ENCODE data around the gene PLPP4.
"Not testable (repeated sequence)": the region's sequence is repeated elsewhere in the genome, so short reads cannot be mapped to it uniquely, and the experiment has no call there.

PLPP4 gene

DNA sequence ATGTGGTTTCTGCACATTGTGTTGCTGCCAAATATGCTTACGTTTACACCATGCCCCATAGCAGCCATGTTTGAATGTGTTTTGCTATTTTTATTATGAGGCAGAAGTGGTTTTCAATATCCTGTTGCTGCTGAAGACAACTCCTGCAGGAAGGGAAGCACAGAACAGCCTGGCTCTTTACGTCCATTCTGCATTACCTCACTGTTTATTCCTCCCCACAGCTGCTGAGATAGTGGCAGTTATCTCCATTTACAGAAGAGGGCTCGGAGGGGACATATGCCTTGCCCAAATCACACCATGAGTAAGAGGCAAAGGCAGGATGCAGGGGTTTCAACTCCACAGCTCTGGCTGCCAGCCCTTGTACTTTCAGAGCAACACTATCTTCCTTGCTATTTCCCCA is 35.3 kb downstream of the PLPP4 start:
- DNase-seq: no peak

DNA sequence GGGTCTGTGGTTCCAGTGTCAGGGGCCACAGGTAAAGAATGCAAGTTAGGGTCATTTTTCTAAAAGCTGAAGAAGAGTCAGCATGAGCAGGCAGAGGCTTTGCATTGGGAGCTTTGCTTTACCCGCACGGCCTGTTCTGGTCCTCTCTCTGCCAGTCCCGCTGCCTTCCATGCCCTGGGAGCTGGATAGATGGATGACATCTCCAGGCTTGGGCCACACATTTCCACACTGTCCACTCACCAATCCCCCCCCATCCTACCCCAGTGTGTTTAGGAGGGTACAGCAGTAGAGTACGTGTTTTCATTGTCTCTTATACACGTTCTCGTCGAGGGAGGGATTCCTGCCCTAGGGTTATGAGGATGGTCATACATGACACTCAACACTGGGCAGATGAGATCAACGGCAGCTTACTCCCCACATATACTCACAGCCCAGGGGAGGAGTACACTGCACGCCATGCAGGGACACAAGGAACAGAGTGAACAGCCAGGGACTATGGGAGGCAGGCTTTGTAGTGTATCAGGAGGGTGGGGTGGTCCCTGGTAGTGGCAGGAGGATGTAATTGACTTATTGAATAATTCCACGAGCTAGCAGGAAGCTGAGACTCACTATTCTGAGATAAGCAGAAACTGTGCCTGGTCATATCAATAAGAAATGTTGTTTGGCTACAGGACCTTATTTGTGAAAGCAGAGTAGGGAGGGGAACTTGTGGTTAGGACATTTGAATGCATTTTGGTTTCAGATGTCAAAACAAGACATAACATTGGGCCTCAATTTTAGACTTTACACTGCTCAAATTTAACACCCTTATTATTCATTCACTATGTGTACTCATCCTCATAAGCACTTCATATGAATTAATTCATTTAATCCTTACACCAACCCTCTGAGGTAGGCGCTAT is 36.6 kb downstream of the PLPP4 start:
- no peak for DNase-seq

DNA sequence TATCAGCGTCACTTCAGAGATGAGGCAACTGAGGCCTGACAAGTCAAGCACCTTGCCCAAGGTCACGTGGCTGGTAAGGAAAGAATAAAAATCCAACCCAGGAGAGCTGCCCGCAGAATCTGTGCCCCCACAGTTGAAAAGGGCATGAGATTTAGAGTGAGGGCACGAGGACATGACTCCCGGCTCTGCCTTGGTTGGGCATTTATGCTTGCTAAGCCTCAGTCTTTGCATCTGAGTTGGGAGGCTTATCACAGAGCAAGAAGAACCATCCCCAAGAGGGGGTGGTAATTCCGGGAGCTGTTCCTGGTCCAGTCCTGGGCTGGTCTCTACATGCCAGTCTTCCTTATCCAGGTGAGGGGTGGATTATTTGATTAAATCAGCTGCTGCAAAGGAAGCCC is 37.3 kb downstream of the PLPP4 start:
- DNase-seq: no peak

DNA sequence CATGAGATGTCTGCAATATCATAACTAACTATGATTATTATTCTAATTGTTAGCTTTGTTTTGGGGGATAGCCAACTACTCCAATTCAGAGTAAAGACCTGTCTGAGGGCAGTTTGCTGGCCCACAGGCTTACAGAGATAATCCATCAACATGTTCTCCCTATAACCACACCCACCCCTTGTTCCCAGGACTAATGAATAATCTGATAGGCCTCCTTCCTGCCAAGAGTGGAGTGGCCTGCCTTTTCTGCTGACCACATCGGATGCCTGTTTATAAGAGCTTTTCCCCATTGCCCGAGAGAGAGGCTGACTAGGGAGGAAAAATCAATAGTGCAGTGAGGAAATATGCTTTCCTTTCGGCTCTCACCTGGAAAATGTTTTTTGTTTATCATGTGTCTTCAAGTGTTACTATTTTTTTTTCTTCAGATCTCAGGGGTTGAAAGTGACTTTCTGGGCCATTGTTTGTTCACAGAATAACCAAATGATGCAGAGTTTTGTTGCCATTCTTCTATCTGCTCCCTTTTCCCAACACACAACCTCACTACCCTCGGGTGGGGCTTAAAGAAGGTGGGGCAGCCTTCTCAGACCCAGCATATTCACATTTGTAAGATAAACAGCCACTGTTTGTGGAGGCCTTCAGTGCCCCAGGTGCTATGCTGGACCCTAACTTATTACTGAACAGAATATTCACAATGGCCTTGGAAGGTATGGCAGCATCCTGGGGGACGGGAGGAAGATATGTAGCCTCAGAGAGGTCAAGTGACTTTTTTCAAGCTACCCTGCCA is 38.4 kb downstream of the PLPP4 start:
- no peak for DNase-seq

DNA sequence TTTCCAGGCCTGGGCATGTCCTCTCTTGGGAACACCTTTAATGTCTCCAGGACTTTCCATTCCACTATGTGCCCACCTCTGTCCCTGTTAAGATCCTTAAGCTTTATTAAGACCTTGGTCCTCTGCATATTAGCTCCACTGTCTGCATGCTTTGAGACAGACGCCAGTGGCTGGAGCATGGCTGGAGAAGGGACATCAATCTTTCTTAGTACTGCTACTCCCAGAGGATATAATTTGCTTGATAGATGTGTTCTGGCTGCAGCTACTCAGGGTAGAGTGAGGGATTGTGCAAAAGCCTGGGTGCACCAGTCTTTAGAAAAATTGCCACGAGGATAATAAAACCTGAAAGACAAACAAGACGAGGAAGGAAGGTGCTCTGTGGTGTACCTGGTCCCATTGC is 42.9 kb downstream of the PLPP4 start:
- no peak for DNase-seq

DNA sequence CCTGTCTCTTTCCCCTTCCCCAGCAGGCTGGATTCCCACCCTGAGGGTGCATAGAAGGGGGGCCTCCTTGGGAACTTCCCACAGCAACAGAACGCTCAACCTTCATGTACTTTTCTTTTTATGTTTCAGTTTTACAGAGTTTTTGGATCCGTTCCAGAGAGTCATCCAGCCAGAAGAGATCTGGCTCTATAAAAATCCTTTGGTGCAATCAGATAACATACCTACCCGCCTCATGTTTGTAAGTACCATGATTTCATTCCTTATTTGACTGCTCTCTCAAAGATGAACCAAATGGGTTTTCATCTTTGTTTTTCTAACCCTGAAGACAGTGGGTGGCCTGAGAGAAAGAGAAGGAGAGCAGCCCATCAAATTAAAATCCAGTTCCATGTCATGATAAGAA is 46.7 kb downstream of the PLPP4 start:
- no peak for DNase-seq

DNA sequence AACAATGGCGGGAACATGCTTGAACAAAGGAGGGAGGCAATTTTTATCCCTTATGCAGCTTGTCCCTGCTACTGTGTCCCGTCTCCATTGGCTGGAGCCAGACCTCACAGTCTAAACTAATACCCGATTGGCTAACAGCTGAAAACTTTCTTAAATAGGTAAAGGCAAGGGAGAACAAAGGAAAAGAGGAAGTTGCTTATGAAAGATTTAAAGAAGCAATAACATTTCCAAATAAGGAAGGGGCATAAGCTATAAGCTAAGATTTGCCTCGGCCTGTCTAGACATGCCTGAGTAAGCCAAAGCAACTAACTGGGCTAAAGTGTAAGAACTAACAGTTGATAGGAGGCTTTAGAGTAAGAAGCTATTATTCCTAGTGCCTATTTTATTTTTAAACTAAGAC is 47.2 kb downstream of the PLPP4 start:
- not testable (repeated sequence) for DNase-seq

DNA sequence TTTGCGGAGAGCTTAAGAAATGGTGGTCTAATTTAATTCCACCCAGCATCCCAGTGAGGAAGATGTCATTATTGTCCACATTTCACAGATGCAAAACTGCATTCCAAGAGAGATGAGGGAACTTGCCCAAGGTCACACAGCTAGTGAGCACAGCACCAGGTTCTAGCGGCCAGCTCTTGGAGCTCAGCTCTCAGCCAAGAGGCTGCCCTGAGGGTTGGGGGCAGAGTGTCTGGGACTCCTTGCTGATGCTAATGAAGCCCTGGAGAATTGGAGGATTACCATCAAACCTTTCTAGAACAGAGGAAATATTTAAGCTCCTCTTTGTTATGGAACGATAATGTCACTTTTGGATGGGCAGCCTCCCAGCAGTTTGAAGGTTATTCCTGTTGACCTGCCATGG is 48.0 kb downstream of the PLPP4 start:
- no peak for DNase-seq

DNA sequence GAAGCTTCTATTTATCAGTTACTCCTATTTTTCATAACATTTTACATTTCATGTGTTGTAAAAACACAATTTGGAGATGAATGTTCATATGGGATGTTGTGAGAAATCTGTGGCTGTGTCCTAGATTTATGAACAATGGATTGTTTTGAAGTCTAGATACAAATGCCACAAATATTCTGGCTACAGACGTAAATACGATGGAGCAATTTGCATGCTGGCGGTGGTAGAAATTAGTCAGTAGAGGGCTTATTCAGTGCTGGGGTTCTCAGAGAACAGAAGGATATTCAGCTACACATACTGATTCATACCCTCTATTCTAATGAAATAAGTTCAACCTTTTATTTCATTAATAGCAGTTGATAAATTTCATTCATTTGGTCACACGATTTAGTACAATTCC is 48.8 kb downstream of the PLPP4 start:
- no peak for DNase-seq

DNA sequence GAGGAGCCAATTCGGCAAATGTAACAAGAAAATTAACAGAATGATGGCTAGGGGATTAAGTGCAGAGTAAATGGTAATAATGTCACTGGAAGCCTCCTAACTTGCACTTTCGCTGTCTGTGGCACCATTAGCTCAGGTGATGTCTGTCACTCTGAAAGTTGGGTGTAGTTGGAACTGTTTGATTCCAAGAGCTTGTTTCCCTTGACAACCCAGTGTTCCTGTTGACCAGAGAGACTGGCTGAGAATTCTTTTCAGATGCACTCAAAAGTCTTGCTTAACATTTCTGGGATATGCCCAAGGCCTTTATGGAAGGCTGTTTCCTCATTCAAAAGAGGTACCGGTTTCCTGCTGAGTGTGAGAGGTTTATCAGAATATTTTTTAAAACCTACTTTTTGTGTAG is 49.6 kb downstream of the PLPP4 start:
- DNase-seq: no peak

DNA sequence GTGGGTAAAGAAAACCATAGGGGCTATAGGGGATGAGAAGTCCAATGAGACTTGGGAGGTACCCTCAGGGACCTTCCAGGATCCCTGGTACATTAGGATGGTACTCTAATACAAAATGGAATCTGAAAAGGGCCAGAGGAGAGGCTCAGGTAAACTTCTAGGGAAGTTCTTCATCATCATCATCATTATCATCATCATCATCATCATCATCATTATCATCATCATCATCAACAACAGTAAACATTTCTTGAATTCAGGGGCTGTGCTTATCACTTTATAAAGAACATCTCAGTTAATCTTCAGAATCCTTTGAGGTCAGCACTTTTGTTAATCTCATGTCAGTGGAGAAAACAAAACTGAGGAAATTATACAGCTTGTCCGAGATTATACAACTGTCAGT is 50.1 kb downstream of the PLPP4 start:
- no peak for DNase-seq

DNA sequence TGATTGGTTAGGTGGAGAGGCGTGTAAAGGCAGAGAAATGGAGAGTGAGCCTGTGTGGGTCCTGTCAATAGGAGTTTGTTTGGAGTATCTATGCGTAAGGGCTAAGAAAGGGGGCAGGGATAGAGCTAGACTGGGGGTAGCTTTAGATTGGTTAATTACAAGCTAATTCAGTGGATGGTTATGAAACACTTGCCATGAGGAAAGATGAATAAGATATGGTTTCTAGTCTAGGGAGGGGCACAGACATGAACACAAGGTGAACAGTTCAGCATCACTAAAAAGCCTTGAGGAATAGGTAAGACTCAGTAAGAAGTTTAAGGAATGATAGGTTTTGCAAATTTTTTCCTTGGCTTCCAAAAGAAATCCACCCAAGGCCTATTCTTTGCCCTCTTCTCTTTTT is 50.6 kb downstream of the PLPP4 start:
- no peak for DNase-seq

DNA sequence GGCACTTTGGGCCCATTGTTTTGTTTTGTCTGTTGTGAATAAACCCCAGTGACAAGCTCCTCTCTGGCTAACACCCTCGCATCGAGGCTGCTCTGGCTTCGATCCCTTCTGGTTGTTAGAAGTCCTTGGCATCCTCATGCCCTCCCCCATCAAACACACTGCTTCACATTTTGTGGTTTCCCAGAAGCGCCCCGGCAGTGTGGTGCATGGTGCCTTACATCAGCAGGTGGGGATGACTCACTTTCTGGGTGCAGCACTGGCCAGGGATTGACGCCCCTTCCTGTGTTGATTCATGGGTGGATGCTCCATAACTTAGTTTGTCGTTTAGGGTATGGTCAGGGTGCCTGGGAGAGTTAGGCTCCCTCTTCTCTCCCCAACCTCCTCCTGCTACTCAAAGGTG is 51.4 kb downstream of the PLPP4 start:
- no peak for DNase-seq

DNA sequence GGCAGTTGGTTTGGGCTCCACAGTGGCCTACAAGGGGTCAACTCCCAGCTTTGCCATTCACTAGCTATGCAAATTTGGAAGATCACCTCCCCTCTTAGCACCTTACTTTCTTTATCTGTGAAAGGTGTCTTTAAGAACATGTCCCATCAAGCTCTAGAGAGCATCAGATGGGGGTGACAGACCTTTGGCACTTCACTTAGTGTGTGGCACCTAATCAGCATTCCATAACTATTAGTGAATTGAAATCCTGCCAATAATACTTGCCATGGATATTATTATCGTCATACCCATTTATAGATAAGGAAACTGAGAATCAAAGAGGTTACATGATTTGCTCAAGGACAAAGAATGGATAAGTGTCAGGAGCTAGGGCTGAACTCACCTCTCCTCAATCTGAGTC is 51.9 kb downstream of the PLPP4 start:
- DNase-seq: no peak

DNA sequence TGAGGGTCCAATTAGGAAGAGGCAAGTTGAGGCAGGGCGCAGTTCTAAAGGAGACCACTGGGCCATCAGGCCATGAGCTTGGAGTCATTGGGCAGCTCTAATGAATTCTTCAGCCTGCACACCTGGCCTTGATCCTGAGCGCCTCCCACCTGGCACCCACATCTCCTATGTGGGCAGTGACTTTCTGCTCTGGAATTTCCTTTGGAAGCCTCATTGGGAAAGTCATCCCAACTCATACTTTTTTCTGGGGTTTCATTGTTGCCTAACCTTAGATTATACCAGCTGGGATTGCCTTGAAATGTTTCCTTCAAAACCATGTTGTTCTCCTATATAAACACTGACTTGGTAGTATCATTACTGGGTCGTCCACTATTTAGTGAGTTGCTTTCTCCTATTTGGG is 54.1 kb downstream of the PLPP4 start:
- no peak for DNase-seq

DNA sequence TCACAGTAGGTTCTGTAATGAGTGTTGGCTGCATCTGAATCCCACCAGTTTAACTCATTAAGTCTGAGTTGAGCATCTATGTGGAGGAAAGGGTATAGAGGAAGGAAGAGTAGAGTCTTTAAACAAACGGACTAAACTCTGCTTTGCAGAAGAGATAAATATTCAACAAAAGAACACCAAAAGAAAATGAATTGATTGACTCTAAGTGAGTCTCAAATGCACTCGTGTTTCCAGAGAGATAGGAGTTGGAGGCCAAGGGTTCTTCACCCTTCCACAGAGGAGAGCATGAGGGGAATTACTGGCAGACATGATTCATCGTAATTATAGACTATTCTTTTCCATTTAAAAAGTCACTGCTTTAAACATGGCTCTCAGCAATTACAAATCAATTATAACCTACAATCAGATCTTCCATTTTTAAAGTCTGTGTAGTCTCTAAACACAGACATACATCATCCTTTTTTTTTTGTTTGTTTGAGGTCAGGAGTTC is 56.3 kb downstream of the PLPP4 start:
- DNase-seq: no peak

DNA sequence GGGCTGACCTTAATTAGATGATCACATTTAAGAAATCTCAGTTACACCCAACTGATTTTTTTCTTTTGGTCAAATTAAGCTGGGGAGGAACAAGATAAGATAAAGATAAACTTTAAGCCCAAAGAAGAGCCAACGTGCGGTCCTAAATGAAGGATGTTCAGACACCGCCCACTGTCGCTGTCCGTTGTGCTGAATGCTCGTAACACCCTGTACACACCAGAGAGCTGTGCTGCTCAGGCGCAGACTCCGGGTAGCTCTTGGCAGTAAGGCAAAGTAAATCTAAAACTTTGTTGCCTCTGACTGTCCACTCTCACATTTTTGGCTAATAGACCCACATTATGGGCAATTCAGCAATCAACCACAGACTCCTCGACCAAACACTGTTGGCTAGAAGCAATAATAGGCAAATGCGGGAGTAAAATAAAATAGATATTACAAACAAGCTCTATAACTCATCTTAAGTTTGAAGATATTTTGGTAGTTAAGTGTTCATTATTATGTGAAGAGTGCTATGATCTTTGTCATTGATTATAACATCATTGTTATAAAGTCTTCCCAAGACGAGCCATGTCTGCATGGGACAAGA is 57.1 kb downstream of the PLPP4 start:
- DNase-seq: no peak

DNA sequence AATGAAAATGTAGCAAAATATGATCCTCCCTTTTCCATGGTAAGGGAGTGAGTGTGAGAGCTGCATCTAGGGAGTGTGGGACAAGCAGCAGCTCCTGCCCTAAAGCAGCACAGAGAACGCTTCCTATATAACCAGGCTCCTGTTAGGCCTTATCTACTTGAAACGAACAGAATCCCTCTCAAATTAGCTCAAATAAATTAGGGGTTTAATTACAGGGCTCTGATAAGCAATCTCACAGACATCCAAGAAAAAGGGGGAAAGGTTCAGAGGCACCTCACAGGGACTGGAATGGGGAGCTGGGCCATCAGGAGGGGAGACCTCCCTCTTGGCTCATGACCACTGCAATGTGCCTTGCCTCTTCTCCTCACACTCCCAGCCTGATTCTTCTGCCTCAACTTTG is 57.9 kb downstream of the PLPP4 start:
- DNase-seq: no peak

DNA sequence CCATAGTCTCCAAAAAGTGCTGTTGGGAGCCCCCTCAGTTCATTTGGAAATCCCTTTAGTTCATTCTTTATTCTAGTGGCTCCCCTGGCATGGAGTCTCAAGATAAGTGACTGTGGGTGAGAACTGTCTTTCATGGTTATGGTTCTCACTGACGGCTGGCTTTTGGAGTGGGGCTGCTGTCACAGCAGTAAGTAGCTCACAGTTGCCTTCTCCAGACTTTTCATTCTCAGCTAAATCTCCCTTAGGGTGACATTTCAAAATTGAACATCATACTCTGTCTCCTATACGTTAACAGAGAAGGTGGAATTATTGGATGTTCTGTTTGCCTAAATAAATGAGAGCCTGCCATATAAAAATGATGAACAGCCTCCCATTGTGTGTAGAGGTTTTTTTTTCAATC is 58.7 kb downstream of the PLPP4 start:
- DNase-seq: no peak

DNA sequence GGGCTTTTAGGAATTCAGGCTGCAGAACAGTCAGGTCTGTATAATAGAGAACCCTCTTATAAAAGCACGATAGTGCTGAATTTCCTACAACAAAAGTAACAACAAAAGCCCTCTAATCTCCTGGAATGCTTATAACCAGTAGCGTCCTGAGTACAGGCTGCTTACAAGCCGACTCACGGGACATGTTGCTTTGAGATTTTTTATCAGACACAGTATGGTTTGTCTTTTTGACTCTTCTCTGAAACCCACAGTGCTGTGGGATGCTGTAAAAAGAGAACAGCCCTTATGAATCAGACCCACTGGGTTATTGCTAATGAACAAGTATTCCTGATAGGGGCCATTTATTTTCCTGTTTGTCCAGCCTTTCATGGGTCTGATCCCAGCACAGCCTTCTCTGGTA is 59.4 kb downstream of the PLPP4 start:
- DNase-seq: no peak

DNA sequence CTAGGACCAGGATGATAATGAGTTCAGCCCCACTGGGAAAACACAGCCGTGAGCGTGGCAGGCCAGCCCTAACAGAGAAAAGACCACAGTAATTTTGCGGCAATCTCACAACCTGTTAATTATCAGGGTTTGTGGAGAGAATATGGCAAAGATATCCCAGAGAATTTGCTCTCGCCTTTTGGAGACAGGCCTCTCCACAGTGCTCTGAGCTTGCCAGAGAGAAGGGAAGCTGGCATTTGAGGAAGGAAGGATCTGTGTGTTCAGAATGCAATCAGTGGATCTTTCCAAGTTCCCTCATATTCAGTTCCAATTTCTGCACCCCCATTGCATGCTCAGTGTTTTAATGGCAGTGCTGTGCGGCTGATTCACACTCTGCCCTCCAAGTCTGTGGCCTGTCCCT is 60.2 kb downstream of the PLPP4 start:
- no peak for DNase-seq

DNA sequence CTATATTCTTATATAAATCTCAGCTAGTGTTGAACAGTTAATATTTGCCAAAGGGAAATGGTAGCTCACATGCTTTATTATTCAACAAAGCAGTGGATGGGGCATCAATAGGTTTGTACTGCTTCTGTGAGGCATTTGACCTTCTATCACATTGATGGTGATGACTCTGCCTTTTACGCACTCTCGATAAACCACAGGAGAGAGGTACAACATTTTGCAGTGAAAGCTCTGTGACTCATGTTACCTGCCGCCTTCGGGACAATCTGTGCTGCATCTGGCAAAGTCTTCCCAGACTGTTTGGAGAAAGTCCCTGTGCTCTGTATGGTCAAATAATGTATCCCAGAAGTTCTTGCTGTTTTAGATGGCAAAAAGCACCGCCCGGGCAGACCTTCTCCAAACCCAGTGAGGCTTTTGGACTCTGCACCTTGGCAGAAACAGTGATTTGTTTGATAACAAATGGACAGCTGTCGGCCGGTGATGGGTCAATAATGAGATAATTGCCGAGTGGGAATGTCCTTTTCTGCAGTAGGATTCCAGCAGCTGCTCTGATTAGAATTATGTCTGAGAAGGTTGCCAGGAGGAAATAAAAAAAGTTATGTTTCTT is 61.0 kb downstream of the PLPP4 start:
- no peak for DNase-seq

DNA sequence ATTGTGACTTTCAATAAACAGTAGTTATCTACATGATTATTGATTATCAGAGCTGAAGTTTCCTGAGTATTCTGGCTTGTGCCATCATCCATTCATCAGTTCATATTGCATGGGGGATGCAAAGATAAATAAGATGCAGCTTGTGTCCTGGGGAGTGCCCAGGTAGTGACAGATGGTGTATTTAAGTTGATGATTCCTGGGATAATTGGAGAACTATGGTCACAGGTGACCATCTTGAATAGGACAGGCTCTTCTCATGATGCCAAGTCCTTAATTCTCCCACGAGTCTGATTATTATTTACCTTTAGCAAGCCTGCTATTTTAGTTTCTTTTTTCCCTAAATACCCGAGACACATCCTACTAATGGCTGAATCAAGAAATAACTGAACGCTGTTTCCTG is 64.9 kb downstream of the PLPP4 start:
- no peak for DNase-seq

Measured in activated CD4-positive, alpha-beta T cell treated with anti-CD3 and anti-CD28 coated beads for 4 hours (primary cell).